ENCODE measurements around the gene PPM1J. TPM values are rescaled to one million over a fixed set of nuclear protein-coding genes. Genes with fewer than 3 reads are reported as not detected.
A peak's percentile ranks its signal among the peaks of the same experiment; 100 is the strongest.

The PPM1J gene
- polyA plus RNA-seq, 1 of the 3 experiments (the other 2 are of a cell fraction), result 5.3 TPM

DNA sequence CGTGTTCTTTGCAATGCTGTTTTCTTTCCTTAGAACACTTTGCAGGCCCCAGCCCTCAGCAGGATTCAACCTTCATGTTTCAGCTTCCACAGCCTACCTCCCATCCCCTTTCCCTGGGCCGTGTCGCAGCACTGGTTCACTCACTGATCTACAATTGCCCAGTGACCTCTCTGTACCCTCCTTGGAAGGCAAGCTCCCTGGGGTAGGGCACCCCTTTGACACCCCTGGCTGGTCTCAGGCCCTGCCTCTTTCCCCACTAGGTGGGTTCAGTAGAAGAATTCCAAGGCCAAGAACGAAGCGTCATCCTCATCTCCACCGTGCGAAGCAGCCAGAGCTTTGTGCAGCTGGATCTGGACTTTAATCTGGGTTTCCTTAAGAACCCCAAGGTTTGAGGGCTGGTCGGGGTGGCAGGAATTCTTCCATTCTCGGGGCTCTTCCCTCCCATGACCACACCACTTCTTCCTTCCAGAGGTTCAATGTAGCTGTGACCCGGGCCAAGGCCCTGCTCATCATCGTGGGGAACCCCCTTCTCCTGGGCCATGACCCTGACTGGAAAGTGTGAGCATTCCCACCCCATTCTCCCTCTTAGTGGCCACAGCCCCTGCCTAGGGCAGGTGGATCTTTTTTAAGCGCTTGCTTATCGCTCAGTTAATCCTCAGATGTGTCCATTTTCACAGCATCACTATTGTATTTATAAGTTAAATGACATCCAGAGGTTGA lies 15.5 kb downstream of the PPM1J start:
- no peaks in the 10 kb centered on the region for H3K9me3 ChIP-seq

DNA sequence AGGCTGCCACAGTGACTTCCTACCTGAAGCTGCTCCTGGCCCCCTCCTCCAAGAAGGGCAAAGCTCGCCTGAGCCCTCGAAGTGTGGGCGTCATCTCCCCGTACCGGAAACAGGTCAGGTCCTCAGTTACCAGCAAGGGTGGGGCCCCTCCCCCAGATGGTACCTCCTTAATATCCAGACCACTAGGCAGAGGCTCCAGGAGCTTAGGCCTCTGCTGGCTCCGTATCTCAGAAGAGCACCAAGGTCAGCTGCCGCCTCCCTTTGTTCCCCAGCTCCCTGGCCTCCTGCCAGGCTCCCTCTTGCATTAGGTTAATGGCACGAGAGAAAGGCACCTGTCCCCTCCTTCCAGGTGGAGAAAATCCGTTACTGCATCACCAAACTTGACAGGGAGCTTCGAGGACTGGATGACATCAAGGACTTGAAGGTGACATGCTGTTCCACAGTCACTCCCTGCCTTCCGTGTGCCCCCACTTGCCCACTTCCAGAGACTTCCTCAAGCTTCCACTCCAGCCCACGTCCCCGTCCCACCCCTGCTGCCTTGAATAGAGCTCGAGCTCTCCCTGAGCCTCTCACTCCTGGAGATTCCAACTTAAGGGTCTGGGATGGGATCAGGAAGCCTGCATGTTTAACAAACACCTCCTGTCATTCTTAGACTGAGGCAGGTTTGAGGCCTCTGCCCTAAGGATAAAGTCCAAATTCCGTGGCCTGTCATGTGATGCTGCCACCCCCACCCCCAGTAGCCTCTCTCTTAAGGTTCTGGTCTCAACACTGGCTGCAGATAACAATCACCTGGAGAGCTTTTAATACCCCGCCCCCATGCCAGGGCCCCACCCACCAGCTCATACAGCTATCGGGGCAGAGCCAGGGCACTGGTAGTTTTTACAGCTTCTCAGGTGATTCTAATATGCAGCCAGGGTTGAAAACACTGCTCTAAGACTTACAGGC lies 16.5 kb downstream of the PPM1J start:
- Histone ChIP-seq H3F3A (replicated peaks; ENCODE audit: insufficient read depth) (peaks cover 40% of the 10 kb centered on the region), H2AFZ (ENCODE audit: low read depth) (no peak overlapping the region), H3K9me3 (no peaks in the 10 kb centered on the region), H3K9ac (no peak overlapping the region), H3K36me3 (replicated peaks in 1 of 2; ENCODE audit: control insufficient read depth in 1 of 2, insufficient read depth in 2 of 2, low read length in 1 of 2) (peaks cover 21 to 70% of the 10 kb centered on the region in 2 experiments), H3K27me3 (ENCODE audit: insufficient read depth) (no peaks in the 10 kb centered on the region), H3K4me2 (no peak overlapping the region), H3K4me1 (ENCODE audit: control insufficient read depth in 1 of 2, insufficient read depth in 2 of 2, low read depth in 1 of 2, low read length in 1 of 2) (peaks cover 27 to 36% of the 10 kb centered on the region in 2 experiments; a peak in 3 of 4 replicates), H4K20me1 (ENCODE audit: insufficient read depth) (peaks cover under 1% of the 10 kb centered on the region), H3K4me3 (ENCODE audit: low read depth in 2 of 2, low read length in 1 of 2) (no peak overlapping the region), H3K79me2 (ENCODE audit: insufficient read depth) (peaks cover 11% of the 10 kb centered on the region), H3K27ac (ENCODE audit: low read depth in 2 of 2, low read length in 1 of 2) (peak overlapping the region in 1 of 2 experiments; percentile 90; a peak in 3 of 4 replicates), H3K9me2 (no peaks in the 10 kb centered on the region)
- WGBS (ENCODE audit: low lambda C conversion rate), result 82% methylated on average over 15 of the region's 17 CpGs
- DNase-seq, result no peak
- CTCF ChIA-PET, result interaction anchor here (0.9 to 4.4 kb wide), 5 partner anchors 9 to 308 kb away, joined by 3 to 21 read pairs (median 7); a partner anchor contains a TSS
- POLR2A ChIA-PET, result interaction anchor here (1.1 kb wide), 1 partner anchor 24 kb away, joined by 6 read pairs; the partner anchor contains the start of gene MOV10
- TF ChIP-seq ELF1 (IDR thresholded peaks at IDR 0.05) (no peak), GABPA (IDR thresholded peaks at IDR 0.05; ENCODE audit: low read depth) (no peak), NRF1 (IDR thresholded peaks at IDR 0.05; ENCODE audit: low read depth, low read length) (no peak), CHD2 (IDR thresholded peaks at IDR 0.05; ENCODE audit: low read length, partially characterized antibody) (no peak), SIN3A (IDR thresholded peaks at IDR 0.05; ENCODE audit: borderline replicate concordance, low read depth, low read length) (no peak)
- TF ChIP-seq, protein P1, sequence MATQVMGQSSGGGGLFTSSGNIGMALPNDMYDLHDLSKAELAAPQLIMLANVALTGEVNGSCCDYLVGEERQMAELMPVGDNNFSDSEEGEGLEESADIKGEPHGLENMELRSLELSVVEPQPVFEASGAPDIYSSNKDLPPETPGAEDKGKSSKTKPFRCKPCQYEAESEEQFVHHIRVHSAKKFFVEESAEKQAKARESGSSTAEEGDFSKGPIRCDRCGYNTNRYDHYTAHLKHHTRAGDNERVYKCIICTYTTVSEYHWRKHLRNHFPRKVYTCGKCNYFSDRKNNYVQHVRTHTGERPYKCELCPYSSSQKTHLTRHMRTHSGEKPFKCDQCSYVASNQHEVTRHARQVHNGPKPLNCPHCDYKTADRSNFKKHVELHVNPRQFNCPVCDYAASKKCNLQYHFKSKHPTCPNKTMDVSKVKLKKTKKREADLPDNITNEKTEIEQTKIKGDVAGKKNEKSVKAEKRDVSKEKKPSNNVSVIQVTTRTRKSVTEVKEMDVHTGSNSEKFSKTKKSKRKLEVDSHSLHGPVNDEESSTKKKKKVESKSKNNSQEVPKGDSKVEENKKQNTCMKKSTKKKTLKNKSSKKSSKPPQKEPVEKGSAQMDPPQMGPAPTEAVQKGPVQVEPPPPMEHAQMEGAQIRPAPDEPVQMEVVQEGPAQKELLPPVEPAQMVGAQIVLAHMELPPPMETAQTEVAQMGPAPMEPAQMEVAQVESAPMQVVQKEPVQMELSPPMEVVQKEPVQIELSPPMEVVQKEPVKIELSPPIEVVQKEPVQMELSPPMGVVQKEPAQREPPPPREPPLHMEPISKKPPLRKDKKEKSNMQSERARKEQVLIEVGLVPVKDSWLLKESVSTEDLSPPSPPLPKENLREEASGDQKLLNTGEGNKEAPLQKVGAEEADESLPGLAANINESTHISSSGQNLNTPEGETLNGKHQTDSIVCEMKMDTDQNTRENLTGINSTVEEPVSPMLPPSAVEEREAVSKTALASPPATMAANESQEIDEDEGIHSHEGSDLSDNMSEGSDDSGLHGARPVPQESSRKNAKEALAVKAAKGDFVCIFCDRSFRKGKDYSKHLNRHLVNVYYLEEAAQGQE (IDR thresholded peaks at IDR 0.05; ENCODE audit: low read depth, low read length), result no peak
- TF ChIP-seq, protein P2, sequence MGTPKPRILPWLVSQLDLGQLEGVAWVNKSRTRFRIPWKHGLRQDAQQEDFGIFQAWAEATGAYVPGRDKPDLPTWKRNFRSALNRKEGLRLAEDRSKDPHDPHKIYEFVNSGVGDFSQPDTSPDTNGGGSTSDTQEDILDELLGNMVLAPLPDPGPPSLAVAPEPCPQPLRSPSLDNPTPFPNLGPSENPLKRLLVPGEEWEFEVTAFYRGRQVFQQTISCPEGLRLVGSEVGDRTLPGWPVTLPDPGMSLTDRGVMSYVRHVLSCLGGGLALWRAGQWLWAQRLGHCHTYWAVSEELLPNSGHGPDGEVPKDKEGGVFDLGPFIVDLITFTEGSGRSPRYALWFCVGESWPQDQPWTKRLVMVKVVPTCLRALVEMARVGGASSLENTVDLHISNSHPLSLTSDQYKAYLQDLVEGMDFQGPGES (IDR thresholded peaks at IDR 0.05; ENCODE audit: low read depth, low read length), result no peak
- TF ChIP-seq, protein P3, sequence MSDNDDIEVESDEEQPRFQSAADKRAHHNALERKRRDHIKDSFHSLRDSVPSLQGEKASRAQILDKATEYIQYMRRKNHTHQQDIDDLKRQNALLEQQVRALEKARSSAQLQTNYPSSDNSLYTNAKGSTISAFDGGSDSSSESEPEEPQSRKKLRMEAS (IDR thresholded peaks at IDR 0.05; ENCODE audit: low read depth), result no peak

More for the DNA sequence above, 15.5 kb downstream of the PPM1J start:
- 95% methylated on average over 11 of the region's 13 CpGs for WGBS (ENCODE audit: low lambda C conversion rate)
- Histone ChIP-seq H3K4me3 (ENCODE audit: low read depth in 2 of 2, low read length in 1 of 2) (no peak overlapping the region), H3K36me3 (replicated peaks in 1 of 2; ENCODE audit: control insufficient read depth in 1 of 2, insufficient read depth in 2 of 2, low read length in 1 of 2) (peaks cover 28 to 64% of the 10 kb centered on the region in 2 experiments), H3K27ac (ENCODE audit: low read depth in 2 of 2, low read length in 1 of 2) (peak overlapping the region in 1 of 2 experiments; percentile 90; a peak in 3 of 4 replicates), H3F3A (replicated peaks; ENCODE audit: insufficient read depth) (peaks cover 40% of the 10 kb centered on the region), H3K27me3 (ENCODE audit: insufficient read depth) (no peaks in the 10 kb centered on the region), H3K4me2 (peak overlapping the region; percentile 46; the same call in 1 of the 2 replicates), H3K9ac (peak overlapping the region; percentile 43; the same call in 1 of the 2 replicates), H4K20me1 (ENCODE audit: insufficient read depth) (peaks cover 10% of the 10 kb centered on the region), H3K9me2 (no peaks in the 10 kb centered on the region), H3K79me2 (ENCODE audit: insufficient read depth) (peaks cover 21% of the 10 kb centered on the region), H2AFZ (ENCODE audit: low read depth) (no peak overlapping the region), H3K4me1 (ENCODE audit: control insufficient read depth in 1 of 2, insufficient read depth in 2 of 2, low read depth in 1 of 2, low read length in 1 of 2) (peaks cover 35 to 46% of the 10 kb centered on the region in 2 experiments; a peak in 3 of 4 replicates)
- ChIA-PET POLR2A (interaction anchor here (1.1 kb wide), 1 partner anchor 25 kb away, joined by 3 read pairs; the partner anchor contains the start of gene MOV10), CTCF (interaction anchor here (0.9 to 4.4 kb wide), 7 partner anchors 8 to 309 kb away, joined by 3 to 21 read pairs (median 6); partner anchors contain the start of genes PPM1J and ST7L)
- TF ChIP-seq, protein P3 (IDR thresholded peaks at IDR 0.05; ENCODE audit: low read depth), result no peak
- TF ChIP-seq FOXM1 (IDR thresholded peaks at IDR 0.05; ENCODE audit: low read depth), result no peak
- no peak for TF ChIP-seq RAD21 (IDR thresholded peaks at IDR 0.05; ENCODE audit: low read length)
- TF ChIP-seq MXI1 (IDR thresholded peaks at IDR 0.05; ENCODE audit: low read depth, low read length), result no peak
- no peak for TF ChIP-seq SMC3 (IDR thresholded peaks at IDR 0.05; ENCODE audit: low read depth, low read length)
- no peak for TF ChIP-seq NRF1 (IDR thresholded peaks at IDR 0.05; ENCODE audit: low read depth, low read length)
- TF ChIP-seq, protein P4, sequence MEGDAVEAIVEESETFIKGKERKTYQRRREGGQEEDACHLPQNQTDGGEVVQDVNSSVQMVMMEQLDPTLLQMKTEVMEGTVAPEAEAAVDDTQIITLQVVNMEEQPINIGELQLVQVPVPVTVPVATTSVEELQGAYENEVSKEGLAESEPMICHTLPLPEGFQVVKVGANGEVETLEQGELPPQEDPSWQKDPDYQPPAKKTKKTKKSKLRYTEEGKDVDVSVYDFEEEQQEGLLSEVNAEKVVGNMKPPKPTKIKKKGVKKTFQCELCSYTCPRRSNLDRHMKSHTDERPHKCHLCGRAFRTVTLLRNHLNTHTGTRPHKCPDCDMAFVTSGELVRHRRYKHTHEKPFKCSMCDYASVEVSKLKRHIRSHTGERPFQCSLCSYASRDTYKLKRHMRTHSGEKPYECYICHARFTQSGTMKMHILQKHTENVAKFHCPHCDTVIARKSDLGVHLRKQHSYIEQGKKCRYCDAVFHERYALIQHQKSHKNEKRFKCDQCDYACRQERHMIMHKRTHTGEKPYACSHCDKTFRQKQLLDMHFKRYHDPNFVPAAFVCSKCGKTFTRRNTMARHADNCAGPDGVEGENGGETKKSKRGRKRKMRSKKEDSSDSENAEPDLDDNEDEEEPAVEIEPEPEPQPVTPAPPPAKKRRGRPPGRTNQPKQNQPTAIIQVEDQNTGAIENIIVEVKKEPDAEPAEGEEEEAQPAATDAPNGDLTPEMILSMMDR (IDR thresholded peaks at IDR 0.05), result no peak
- TF ChIP-seq FOXJ3 (CRISPR knock-in tag; IDR thresholded peaks at IDR 0.05), result no peak
- TF ChIP-seq TAF1 (IDR thresholded peaks at IDR 0.05; ENCODE audit: borderline replicate concordance, low read depth, low read length), result no peak
- TF ChIP-seq TEAD4 (IDR thresholded peaks at IDR 0.05; ENCODE audit: borderline replicate concordance, insufficient read depth), result no peak
- no peak for TF ChIP-seq EZH2phosphoT487 (IDR thresholded peaks at IDR 0.05; ENCODE audit: borderline replicate concordance, low read depth)
- no peak for DNase-seq

Data from SK-N-SH (cell line).